Astrocyte (in vitro differentiated cells and primary cell): ENCODE results near the gene MCUB.

Experiments used
- EZH2 ChIP-seq: IDR thresholded peaks from 2 replicates; pipeline ENCODE4 v1.6.1; 2012; ENCODE audit warnings: mild to moderate bottlenecking, low read length, inconsistent platforms; ENCODE audit not compliant: insufficient read depth
- TF ChIP-seq, protein P1 (sequence below): IDR thresholded peaks from 2 replicates; pipeline ENCODE4 v1.5.1; 2011; ENCODE audit warnings: low read depth, mild to moderate bottlenecking, inconsistent platforms, low read length, moderate library complexity; ENCODE audit not compliant: insufficient read depth

DNA sequence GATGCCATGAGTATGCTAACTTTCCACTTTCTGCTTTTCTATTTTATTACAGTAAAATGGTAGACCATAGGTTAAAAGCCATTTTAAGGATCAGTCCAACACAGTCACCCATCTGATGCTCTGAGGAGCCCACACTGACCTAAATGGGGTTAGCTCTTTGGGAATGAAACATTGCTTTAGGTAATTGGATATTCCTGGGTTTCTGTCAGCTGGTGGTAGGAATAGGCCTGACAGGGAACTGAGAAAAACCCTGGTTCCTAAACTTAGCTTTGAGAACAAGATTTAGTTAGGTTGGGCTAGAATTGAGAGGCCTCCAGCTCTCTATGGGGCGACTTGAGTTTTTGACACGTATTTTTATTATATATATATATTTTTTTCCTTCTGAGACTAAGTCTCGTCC is 40.4 kb downstream of the MCUB start:
- TF ChIP-seq, protein P1, sequence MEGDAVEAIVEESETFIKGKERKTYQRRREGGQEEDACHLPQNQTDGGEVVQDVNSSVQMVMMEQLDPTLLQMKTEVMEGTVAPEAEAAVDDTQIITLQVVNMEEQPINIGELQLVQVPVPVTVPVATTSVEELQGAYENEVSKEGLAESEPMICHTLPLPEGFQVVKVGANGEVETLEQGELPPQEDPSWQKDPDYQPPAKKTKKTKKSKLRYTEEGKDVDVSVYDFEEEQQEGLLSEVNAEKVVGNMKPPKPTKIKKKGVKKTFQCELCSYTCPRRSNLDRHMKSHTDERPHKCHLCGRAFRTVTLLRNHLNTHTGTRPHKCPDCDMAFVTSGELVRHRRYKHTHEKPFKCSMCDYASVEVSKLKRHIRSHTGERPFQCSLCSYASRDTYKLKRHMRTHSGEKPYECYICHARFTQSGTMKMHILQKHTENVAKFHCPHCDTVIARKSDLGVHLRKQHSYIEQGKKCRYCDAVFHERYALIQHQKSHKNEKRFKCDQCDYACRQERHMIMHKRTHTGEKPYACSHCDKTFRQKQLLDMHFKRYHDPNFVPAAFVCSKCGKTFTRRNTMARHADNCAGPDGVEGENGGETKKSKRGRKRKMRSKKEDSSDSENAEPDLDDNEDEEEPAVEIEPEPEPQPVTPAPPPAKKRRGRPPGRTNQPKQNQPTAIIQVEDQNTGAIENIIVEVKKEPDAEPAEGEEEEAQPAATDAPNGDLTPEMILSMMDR, result no peak
- TF ChIP-seq EZH2, result no peak
